Effector memory CD8-positive, alpha-beta T cell (primary cell): ENCODE measurements around the gene NAPA.
A peak's percentile ranks its signal among the peaks of the same experiment; 100 is the strongest.

ENCODE experiments used
- ATAC-seq: fragments of 150-1000 bp; cut with Tn5 transposase; replicated peaks from 2 replicates; pipeline ENCODE4 v1.10.0; 2021; ENCODE audit warnings: mild to moderate bottlenecking, moderate library complexity
- DNase-seq, 3 experiments: peaks; one replicate each; pipeline ENCODE4 v3.0.0; 2021
- H3K27ac Mint-ChIP-seq, 2 donors: one replicate each; pipeline ENCODE4 v1.8.0; 2022; ENCODE audit warnings: mild to moderate bottlenecking in 2 of 2, mixed read lengths in 2 of 2, moderate library complexity in 2 of 2
- H3K27me3 Mint-ChIP-seq, 2 donors: one replicate each; pipeline ENCODE4 v1.8.0; 2022; ENCODE audit warnings: mixed read lengths in 2 of 2
- H3K36me3 Mint-ChIP-seq: one replicate; pipeline ENCODE4 v1.8.0; 2022; ENCODE audit warnings: mild to moderate bottlenecking, moderate library complexity, mixed read lengths; ENCODE audit not compliant: insufficient read depth
- H3K4me1 Mint-ChIP-seq, 2 donors: one replicate each; pipeline ENCODE4 v1.8.0; 2022; ENCODE audit warnings: low read depth in 2 of 2, mixed read lengths in 2 of 2
- H3K4me3 Mint-ChIP-seq, 2 donors: one replicate each; pipeline ENCODE4 v1.8.0; 2022; ENCODE audit warnings: mild to moderate bottlenecking in 2 of 2, mixed read lengths in 2 of 2, moderate library complexity in 2 of 2
- H3K9me3 Mint-ChIP-seq, 2 donors: one replicate each; pipeline ENCODE4 v1.8.0; 2022; ENCODE audit warnings: mixed read lengths in 2 of 2

Gene NAPA

GRCh38 chr19:47539747-47540311 lies 25.0 kb upstream of the NAPA start:
- peak overlapping the region; percentile 95 to 98 for H3K27ac Mint-ChIP-seq
- no peaks in the 10 kb centered on the region for H3K27me3 Mint-ChIP-seq
- peaks cover 15% of the 10 kb centered on the region for H3K36me3 Mint-ChIP-seq
- ATAC-seq (peak; percentile 70), DNase-seq (peak; percentile 46 to 66 (median 63))
- H3K4me1 Mint-ChIP-seq: peaks cover 28% of the 10 kb centered on the region in 2 donors
- peak overlapping the region; percentile 63 to 74 for H3K4me3 Mint-ChIP-seq
- H3K9me3 Mint-ChIP-seq: no peaks in the 10 kb centered on the region

- H3K27ac Mint-ChIP-seq: peak overlapping the region; percentile 95 to 98
- ATAC-seq (no peak), DNase-seq (no peak)
- H3K27me3 Mint-ChIP-seq: no peaks in the 10 kb centered on the region
- H3K4me3 Mint-ChIP-seq: peak overlapping the region in 1 of 2 donors; percentile 74
- peaks cover 28% of the 10 kb centered on the region in 2 donors for H3K4me1 Mint-ChIP-seq
- peaks cover 15% of the 10 kb centered on the region for H3K36me3 Mint-ChIP-seq
- no peaks in the 10 kb centered on the region for H3K9me3 Mint-ChIP-seq
Observed at GRCh38 chr19:47538812-47539211, 23.9 kb upstream of the NAPA start.

DNA sequence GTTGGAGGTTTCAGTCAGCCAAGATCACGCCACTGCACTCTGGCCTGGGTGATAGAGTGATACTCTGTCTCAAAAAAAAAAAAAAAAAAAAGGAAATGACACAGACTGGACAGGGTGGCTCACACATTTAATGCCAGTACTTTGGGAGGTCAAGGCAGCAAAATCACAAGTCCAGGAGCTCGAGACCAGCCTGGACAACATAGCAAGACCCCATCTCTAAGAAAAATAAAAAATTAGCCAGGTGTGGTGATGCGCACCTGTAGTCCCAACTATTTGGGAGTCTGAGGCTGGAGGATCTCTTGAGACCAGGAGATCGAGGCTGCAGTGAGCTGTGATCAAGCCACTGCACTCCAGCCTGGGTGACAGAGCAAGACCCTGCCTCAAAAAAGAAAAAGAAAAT lies 22.6 kb upstream of the NAPA start:
- Mint-ChIP-seq H3K4me3 (no peak overlapping the region), H3K4me1 (peaks cover 28% of the 10 kb centered on the region in 2 donors), H3K27ac (peak overlapping the region in 1 of 2 donors; percentile 83), H3K27me3 (no peaks in the 10 kb centered on the region), H3K36me3 (peaks cover 15% of the 10 kb centered on the region), H3K9me3 (no peaks in the 10 kb centered on the region)
- DNase-seq (no peak), ATAC-seq (no peak)

DNA sequence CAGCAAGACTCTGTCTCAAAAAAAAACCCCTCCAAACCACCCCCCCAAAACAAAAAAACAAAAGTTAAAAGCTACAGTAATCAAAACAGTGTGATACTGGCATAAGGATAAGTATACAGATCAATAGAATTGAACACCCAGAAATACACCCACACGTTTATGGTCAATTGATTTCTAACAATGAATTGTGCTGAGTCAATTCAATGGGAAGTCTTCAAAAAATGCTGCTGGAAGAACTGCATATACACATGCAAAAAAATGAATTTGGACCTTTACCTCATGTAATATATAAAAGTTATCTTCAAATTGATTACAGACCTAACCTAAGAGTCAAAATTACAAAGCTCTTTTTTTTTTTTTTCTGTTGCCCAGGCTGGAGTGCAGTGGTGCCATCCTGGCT lies 19.8 kb upstream of the NAPA start:
- no peak for DNase-seq
- no peak for ATAC-seq
- H3K4me1 Mint-ChIP-seq: peaks cover 4 to 7% of the 10 kb centered on the region in 2 donors
- peaks cover 3% of the 10 kb centered on the region for H3K36me3 Mint-ChIP-seq
- H3K9me3 Mint-ChIP-seq: no peaks in the 10 kb centered on the region
- H3K27ac Mint-ChIP-seq: no peak overlapping the region
- H3K4me3 Mint-ChIP-seq: no peak overlapping the region
- no peaks in the 10 kb centered on the region for H3K27me3 Mint-ChIP-seq

- Mint-ChIP-seq H3K36me3 (no peaks in the 10 kb centered on the region), H3K27ac (no peak overlapping the region), H3K4me1 (no peaks in the 10 kb centered on the region), H3K4me3 (no peak overlapping the region), H3K9me3 (no peaks in the 10 kb centered on the region), H3K27me3 (no peaks in the 10 kb centered on the region)
- DNase-seq (no peak), ATAC-seq (no peak)
Observed at GRCh38 chr19:47531640-47532387, 17.0 kb upstream of the NAPA start.

GRCh38 chr19:47529018-47529742 lies 14.3 kb upstream of the NAPA start:
- Mint-ChIP-seq H3K9me3 (no peaks in the 10 kb centered on the region), H3K36me3 (no peaks in the 10 kb centered on the region)
- no peak for ATAC-seq

GRCh38 chr19:47526798-47527197 lies 11.9 kb upstream of the NAPA start:
- no peak for DNase-seq
- H3K27me3 Mint-ChIP-seq: peaks cover 8 to 12% of the 10 kb centered on the region in 2 donors

More at GRCh38 chr19:47529018-47529742, 14.3 kb upstream of the NAPA start:
- Mint-ChIP-seq H3K4me1 (no peaks in the 10 kb centered on the region), H3K4me3 (no peak overlapping the region), H3K27ac (no peak overlapping the region), H3K27me3 (no peaks in the 10 kb centered on the region)
- no peak for DNase-seq

GRCh38 chr19:47523473-47523872 lies 8.6 kb upstream of the NAPA start:
- Mint-ChIP-seq H3K27ac (no peak overlapping the region), H3K36me3 (no peaks in the 10 kb centered on the region), H3K27me3 (peaks cover 8 to 16% of the 10 kb centered on the region in 2 donors), H3K4me1 (peaks cover 13 to 22% of the 10 kb centered on the region in 2 donors), H3K9me3 (no peaks in the 10 kb centered on the region), H3K4me3 (no peak overlapping the region)
- ATAC-seq (no peak), DNase-seq (no peak)

More at GRCh38 chr19:47526798-47527197, 11.9 kb upstream of the NAPA start:
- no peak for ATAC-seq
- H3K9me3 Mint-ChIP-seq: no peaks in the 10 kb centered on the region
- H3K4me3 Mint-ChIP-seq: no peak overlapping the region
- no peak overlapping the region for H3K27ac Mint-ChIP-seq
- H3K4me1 Mint-ChIP-seq: peaks cover 4 to 5% of the 10 kb centered on the region in 2 donors
- H3K36me3 Mint-ChIP-seq: no peaks in the 10 kb centered on the region

DNA sequence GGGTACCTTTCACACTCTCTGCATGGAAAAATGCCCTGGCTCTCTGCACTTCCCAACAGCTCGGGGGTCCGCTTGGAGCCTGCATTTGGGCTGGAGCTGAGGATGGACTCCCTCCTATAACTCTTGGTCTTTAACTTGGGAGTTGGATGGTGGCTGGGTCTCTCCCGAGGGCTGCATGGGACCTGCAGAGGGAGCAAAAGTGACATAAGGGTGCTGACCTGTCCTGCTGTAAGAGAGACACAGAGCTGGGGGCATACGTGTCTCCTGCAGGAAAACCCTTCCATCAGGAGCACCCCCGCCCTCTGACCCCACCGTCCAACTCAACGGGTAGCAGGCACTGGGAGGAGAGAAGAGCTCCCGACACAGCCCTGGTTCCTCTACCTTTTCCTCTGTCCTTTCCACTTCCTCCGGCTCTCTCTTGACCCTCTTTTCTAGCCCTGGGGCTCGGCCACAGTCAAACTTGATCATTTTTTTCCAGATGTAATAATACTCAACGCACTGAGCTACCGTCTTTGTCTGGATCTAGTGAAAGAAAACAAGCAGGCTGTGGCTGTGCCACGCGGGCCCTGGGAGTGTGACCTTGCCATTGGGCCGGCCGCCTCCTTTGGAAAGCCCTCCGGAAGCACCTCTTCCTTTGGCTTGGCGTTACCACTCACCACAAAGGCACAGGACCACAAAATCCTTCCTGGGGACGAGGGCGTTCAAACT lies 6.8 kb upstream of the NAPA start:
- DNase-seq (no peak), ATAC-seq (no peak)
- peak overlapping the region in 1 of 2 donors; percentile 74 for H3K27ac Mint-ChIP-seq
- peaks cover 24 to 40% of the 10 kb centered on the region in 2 donors for H3K4me1 Mint-ChIP-seq
- H3K9me3 Mint-ChIP-seq: no peaks in the 10 kb centered on the region
- H3K36me3 Mint-ChIP-seq: peaks cover 10% of the 10 kb centered on the region
- H3K4me3 Mint-ChIP-seq: peak overlapping the region in 1 of 2 donors; percentile 67
- H3K27me3 Mint-ChIP-seq: peaks cover 8 to 16% of the 10 kb centered on the region in 2 donors

DNA sequence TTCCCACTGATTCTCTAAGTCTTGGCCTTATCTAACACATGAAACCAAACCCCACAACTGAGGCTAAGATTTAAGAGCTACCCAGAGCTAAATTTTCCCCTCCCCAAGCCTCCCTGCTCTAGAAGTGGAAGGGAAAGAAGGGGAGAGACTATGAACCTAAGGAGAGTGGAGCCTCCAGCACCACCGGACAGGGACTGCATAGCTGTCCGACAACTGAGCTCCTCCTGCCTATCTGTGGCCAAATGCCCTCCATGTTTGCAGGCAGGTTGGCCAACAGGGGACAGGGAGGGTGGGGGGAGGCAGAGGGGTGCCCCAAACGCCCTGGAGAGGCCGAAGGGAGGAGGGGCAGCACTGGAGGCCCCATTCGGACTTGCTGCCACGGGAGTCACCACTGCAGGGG lies 6.0 kb upstream of the NAPA start:
- no peak for DNase-seq
- ATAC-seq: no peak
- Mint-ChIP-seq H3K27ac (no peak overlapping the region), H3K36me3 (peaks cover 11% of the 10 kb centered on the region), H3K4me3 (no peak overlapping the region), H3K9me3 (no peaks in the 10 kb centered on the region), H3K4me1 (peaks cover 30 to 48% of the 10 kb centered on the region in 2 donors), H3K27me3 (peaks cover 8 to 16% of the 10 kb centered on the region in 2 donors)

DNA sequence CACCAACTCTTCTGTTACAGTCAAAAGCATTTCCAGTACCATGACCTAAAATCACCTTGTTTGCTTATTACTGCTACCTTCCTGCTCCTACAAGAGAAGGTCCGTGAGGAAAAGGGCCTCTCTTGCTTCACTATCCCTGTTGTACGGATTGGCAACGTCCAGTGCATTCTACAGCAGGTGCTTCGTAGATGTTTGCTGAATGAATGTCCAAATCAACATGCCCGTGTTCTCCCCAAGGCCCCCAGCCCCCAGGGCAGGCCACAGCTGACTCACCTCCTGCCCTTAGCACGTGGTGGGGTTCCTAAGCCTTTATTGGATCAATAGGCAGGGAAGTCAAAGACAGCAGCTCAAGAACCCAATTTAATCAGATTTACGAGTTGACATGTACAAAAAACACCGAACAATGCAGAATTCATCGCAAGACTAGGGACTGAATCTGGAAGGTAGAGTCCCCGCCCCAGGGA lies 5.5 kb upstream of the NAPA start:
- peak overlapping the region in 1 of 2 donors; percentile 46 for H3K4me3 Mint-ChIP-seq
- no peaks in the 10 kb centered on the region for H3K9me3 Mint-ChIP-seq
- no peak overlapping the region for H3K27ac Mint-ChIP-seq
- no peak for DNase-seq
- ATAC-seq: no peak
- H3K36me3 Mint-ChIP-seq: peaks cover 16% of the 10 kb centered on the region
- H3K4me1 Mint-ChIP-seq: peaks cover 35 to 53% of the 10 kb centered on the region in 2 donors
- H3K27me3 Mint-ChIP-seq: peaks cover 8 to 16% of the 10 kb centered on the region in 2 donors

GRCh38 chr19:47518854-47519253 lies 4.0 kb upstream of the NAPA start:
- Mint-ChIP-seq H3K27ac (no peak overlapping the region), H3K4me3 (peak overlapping the region; percentile 20 to 51), H3K9me3 (no peaks in the 10 kb centered on the region), H3K4me1 (peaks cover 45 to 63% of the 10 kb centered on the region in 2 donors), H3K36me3 (peaks cover 31% of the 10 kb centered on the region), H3K27me3 (peaks cover 6 to 14% of the 10 kb centered on the region in 2 donors)
- ATAC-seq: no peak
- DNase-seq: no peak

GRCh38 chr19:47518139-47518538 lies 3.3 kb upstream of the NAPA start:
- Mint-ChIP-seq H3K36me3 (peaks cover 38% of the 10 kb centered on the region), H3K27me3 (peaks cover 0 to 8% of the 10 kb centered on the region in 2 donors), H3K4me1 (peaks cover 51 to 70% of the 10 kb centered on the region in 2 donors), H3K4me3 (peak overlapping the region; percentile 59 to 60), H3K27ac (peak overlapping the region; percentile 76 to 100), H3K9me3 (no peaks in the 10 kb centered on the region)
- ATAC-seq (peak; percentile 5), DNase-seq (peak; percentile 43 to 64 (median 50))
